MM.1S (cell line): ENCODE results near the gene ICAM1.

ENCODE experiments used
- DNase-seq: peaks from one replicate; pipeline ENCODE4 v3.0.0-alpha.2; 2015
- H2AFZ ChIP-seq: fragments of 300-600 bp; sonication (generic); 2 replicates; pipeline ENCODE4 v1.6.0; 2016; ENCODE audit warnings: antibody characterized with exemption, low read length
- H3F3A ChIP-seq: fragments of 300-600 bp; sonication (generic); 2 replicates; pipeline ENCODE4 v1.6.1; 2016; ENCODE audit warnings: mild to moderate bottlenecking, antibody characterized with exemption, low read length, moderate library complexity, mixed read lengths; ENCODE audit not compliant: insufficient read depth
- H3K27ac ChIP-seq: fragments of 300-600 bp; sonication (generic); 2 replicates; pipeline ENCODE4 v1.5.1; 2016; ENCODE audit warnings: mild to moderate bottlenecking, low read length
- H3K27me3 ChIP-seq: fragments of 300-600 bp; sonication (generic); replicated peaks from 2 replicates; pipeline ENCODE4 v1.6.0; 2016; ENCODE audit warnings: low read length; ENCODE audit not compliant: insufficient read depth
- H3K36me3 ChIP-seq: fragments of 300-600 bp; sonication (generic); replicated peaks from 2 replicates; pipeline ENCODE4 v1.6.1; 2016; ENCODE audit warnings: mild to moderate bottlenecking, low read length, mixed read lengths; ENCODE audit not compliant: insufficient read depth
- H3K4me1 ChIP-seq: fragments of 300-600 bp; sonication (generic); 2 replicates; pipeline ENCODE4 v1.6.1; 2016; ENCODE audit warnings: low read length, mixed read lengths
- H3K4me2 ChIP-seq: fragments of 300-600 bp; sonication (generic); 2 replicates; pipeline ENCODE4 v1.6.0; 2016; ENCODE audit warnings: low read depth, low read length
- H3K4me3 ChIP-seq: fragments of 300-600 bp; sonication (generic); 2 replicates; pipeline ENCODE4 v1.5.1; 2016; ENCODE audit warnings: low read length, mixed read lengths
- H3K79me2 ChIP-seq: fragments of 300-600 bp; sonication (generic); 2 replicates; pipeline ENCODE4 v1.6.1; 2016; ENCODE audit warnings: mixed run types, low read length, mixed read lengths
- H3K9ac ChIP-seq: fragments of 300-600 bp; sonication (generic); 2 replicates; pipeline ENCODE4 v1.6.1; 2016; ENCODE audit warnings: low read length, mixed read lengths
- H3K9me2 ChIP-seq: fragments of 300-600 bp; sonication (generic); replicated peaks from 2 replicates; pipeline ENCODE4 v1.6.1; 2016; ENCODE audit warnings: mild to moderate bottlenecking, low read length, mixed read lengths; ENCODE audit not compliant: insufficient read depth
- H3K9me3 ChIP-seq: fragments of 300-600 bp; sonication (generic); replicated peaks from 2 replicates; pipeline ENCODE4 v1.6.1; 2016; ENCODE audit warnings: mild to moderate bottlenecking, low read length, mixed read lengths; ENCODE audit not compliant: insufficient read depth
- H4K20me1 ChIP-seq: fragments of 300-600 bp; sonication (generic); 2 replicates; pipeline ENCODE4 v1.6.1; 2016; ENCODE audit warnings: mild to moderate bottlenecking, low read length, moderate library complexity, mixed read lengths; ENCODE audit not compliant: insufficient read depth
- EZH2 ChIP-seq: fragments of 300-600 bp; sonication (generic); optimal IDR thresholded peaks from 2 replicates; pipeline ENCODE3; 2017; ENCODE audit warnings: low read depth, mild to moderate bottlenecking, antibody characterized with exemption, low read length, mixed read lengths
- EZH2phosphoT487 ChIP-seq: fragments of 300-600 bp; sonication (generic); IDR thresholded peaks from 2 replicates; pipeline ENCODE4 v1.6.1; 2018; ENCODE audit warnings: antibody characterized with exemption, low read length
- TF ChIP-seq, protein P1 (sequence below): fragments of 300-600 bp; sonication (generic); IDR thresholded peaks from 2 replicates; pipeline ENCODE4 v1.5.1; 2016; ENCODE audit warnings: antibody characterized with exemption, low read length, mixed read lengths

ICAM1 gene

DNA sequence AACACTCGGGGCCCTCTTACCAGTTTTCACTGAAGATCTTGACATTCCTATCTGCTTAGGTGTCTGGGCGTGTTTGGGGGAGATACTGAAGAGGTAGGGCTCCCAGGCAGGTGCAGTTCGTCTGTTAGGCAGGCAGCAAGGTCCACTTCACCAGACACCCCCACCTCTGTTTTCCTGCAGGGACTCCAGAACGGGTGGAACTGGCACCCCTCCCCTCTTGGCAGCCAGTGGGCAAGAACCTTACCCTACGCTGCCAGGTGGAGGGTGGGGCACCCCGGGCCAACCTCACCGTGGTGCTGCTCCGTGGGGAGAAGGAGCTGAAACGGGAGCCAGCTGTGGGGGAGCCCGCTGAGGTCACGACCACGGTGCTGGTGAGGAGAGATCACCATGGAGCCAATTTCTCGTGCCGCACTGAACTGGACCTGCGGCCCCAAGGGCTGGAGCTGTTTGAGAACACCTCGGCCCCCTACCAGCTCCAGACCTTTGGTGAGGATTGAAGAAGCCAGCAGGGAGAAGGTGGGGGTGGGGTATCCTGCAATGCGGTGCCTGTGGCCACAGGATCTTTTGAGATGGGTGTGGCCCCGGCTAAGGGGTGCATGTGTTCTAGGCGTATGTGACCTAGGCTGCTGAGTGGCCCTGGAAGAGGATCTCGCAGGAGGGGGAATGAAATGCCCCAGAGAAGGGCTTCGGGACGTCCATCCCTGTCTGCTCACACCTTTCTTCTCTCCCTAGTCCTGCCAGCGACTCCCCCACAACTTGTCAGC is 12.6 kb downstream of the ICAM1 start:
- TF ChIP-seq, protein P1, sequence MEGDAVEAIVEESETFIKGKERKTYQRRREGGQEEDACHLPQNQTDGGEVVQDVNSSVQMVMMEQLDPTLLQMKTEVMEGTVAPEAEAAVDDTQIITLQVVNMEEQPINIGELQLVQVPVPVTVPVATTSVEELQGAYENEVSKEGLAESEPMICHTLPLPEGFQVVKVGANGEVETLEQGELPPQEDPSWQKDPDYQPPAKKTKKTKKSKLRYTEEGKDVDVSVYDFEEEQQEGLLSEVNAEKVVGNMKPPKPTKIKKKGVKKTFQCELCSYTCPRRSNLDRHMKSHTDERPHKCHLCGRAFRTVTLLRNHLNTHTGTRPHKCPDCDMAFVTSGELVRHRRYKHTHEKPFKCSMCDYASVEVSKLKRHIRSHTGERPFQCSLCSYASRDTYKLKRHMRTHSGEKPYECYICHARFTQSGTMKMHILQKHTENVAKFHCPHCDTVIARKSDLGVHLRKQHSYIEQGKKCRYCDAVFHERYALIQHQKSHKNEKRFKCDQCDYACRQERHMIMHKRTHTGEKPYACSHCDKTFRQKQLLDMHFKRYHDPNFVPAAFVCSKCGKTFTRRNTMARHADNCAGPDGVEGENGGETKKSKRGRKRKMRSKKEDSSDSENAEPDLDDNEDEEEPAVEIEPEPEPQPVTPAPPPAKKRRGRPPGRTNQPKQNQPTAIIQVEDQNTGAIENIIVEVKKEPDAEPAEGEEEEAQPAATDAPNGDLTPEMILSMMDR = no peak
- TF ChIP-seq EZH2 = no peak
- no peak for TF ChIP-seq EZH2phosphoT487
- no peaks in the 10 kb centered on the region for H3K27me3 ChIP-seq
- no peaks in the 10 kb centered on the region for H3K9me2 ChIP-seq
- H3K79me2 ChIP-seq = no peaks in the 10 kb centered on the region
- no peak for DNase-seq
- H3K36me3 ChIP-seq = no peaks in the 10 kb centered on the region
- H3K27ac ChIP-seq = no peak overlapping the region
- H3K9ac ChIP-seq = no peak overlapping the region
- H3K4me1 ChIP-seq = peaks cover 5% of the 10 kb centered on the region; the same call in 1 of the 2 replicates
- no peak overlapping the region for H2AFZ ChIP-seq
- no peak overlapping the region for H3K4me3 ChIP-seq
- H3F3A ChIP-seq = peaks cover 5% of the 10 kb centered on the region
- no peaks in the 10 kb centered on the region for H3K9me3 ChIP-seq
- H3K4me2 ChIP-seq = no peak overlapping the region
- no peaks in the 10 kb centered on the region for H4K20me1 ChIP-seq

DNA sequence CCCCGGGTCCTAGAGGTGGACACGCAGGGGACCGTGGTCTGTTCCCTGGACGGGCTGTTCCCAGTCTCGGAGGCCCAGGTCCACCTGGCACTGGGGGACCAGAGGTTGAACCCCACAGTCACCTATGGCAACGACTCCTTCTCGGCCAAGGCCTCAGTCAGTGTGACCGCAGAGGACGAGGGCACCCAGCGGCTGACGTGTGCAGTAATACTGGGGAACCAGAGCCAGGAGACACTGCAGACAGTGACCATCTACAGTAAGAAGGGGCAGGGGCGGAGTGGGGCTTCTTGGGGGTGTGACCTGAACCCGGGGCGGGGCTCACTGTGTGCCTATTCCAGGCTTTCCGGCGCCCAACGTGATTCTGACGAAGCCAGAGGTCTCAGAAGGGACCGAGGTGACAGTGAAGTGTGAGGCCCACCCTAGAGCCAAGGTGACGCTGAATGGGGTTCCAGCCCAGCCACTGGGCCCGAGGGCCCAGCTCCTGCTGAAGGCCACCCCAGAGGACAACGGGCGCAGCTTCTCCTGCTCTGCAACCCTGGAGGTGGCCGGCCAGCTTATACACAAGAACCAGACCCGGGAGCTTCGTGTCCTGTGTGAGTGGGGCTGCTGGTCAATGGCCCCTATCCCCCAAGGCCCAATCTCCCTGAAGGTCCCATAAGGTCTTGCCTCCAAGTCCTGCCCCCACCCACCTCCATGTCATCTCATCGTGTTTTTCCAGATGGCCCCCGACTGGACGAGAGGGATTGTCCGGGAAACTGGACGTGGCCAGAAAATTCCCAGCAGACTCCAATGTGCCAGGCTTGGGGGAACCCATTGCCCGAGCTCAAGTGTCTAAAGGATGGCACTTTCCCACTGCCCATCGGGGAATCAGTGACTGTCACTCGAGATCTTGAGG is 13.4 kb downstream of the ICAM1 start:
- no peak for DNase-seq
- no peaks in the 10 kb centered on the region for H3K79me2 ChIP-seq
- H3K27ac ChIP-seq = no peak overlapping the region
- no peaks in the 10 kb centered on the region for H3K36me3 ChIP-seq
- no peak overlapping the region for H3K4me2 ChIP-seq
- no peaks in the 10 kb centered on the region for H4K20me1 ChIP-seq
- H3K4me3 ChIP-seq = no peak overlapping the region
- peaks cover 13% of the 10 kb centered on the region for H3K4me1 ChIP-seq
- H3K9me3 ChIP-seq = no peaks in the 10 kb centered on the region
- TF ChIP-seq, protein P1 = no peak
- no peak for TF ChIP-seq EZH2
- no peak for TF ChIP-seq EZH2phosphoT487
- no peak overlapping the region for H2AFZ ChIP-seq
- H3K9ac ChIP-seq = no peak overlapping the region
- H3K9me2 ChIP-seq = no peaks in the 10 kb centered on the region
- peaks cover under 1% of the 10 kb centered on the region; the same call in 1 of the 2 replicates for H3K27me3 ChIP-seq
- H3F3A ChIP-seq = peaks cover 5% of the 10 kb centered on the region

DNA sequence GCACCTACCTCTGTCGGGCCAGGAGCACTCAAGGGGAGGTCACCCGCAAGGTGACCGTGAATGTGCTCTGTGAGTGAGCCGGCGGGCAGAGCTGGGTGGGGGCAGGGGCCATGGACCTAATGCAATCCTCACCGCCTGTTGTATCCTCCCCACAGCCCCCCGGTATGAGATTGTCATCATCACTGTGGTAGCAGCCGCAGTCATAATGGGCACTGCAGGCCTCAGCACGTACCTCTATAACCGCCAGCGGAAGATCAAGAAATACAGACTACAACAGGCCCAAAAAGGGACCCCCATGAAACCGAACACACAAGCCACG is 14.0 kb downstream of the ICAM1 start:
- Histone ChIP-seq H3K79me2 (no peaks in the 10 kb centered on the region), H3F3A (peaks cover 5% of the 10 kb centered on the region), H3K27me3 (peaks cover 7% of the 10 kb centered on the region), H3K4me2 (no peak overlapping the region), H3K4me1 (peaks cover 15% of the 10 kb centered on the region), H4K20me1 (no peaks in the 10 kb centered on the region), H3K9ac (no peak overlapping the region), H3K9me3 (no peaks in the 10 kb centered on the region), H3K36me3 (no peaks in the 10 kb centered on the region), H3K27ac (no peak overlapping the region), H2AFZ (no peak overlapping the region), H3K4me3 (no peak overlapping the region), H3K9me2 (no peaks in the 10 kb centered on the region)
- no peak for DNase-seq
- TF ChIP-seq EZH2 = no peak
- TF ChIP-seq EZH2phosphoT487 = no peak
- TF ChIP-seq, protein P1 = no peak
